ENCODE results near the gene SMIM36. TPM values are rescaled to one million over a fixed set of nuclear protein-coding genes. Genes with fewer than 3 reads are reported as not detected.
"Not testable (repeated sequence)": the region's sequence is repeated elsewhere in the genome, so short reads cannot be mapped to it uniquely, and the experiment has no call there.

The SMIM36 gene
- total RNA-seq, 4 donors from 2014 or later = not detected

DNA sequence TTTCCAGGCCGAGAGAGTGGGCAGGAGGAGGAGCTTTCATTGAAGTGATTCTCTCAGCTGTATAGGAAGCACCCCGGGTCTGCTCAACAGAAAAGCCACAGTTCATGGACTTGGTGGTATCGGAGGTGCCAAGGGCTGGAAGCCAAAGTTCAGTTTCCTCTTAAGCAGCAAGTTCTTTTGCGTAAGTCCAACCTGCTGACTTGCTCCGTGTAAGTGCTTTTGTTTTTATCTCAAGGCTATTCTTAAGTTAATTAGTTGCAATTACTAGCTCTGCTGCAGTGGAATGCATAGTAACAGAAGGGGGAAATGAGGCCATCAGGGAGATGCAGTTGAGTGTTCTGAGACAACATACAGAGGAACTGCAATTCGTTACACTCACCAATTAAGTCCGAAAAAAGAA, 44.6 kb downstream of the SMIM36 start:
- TF ChIP-seq, protein P1, sequence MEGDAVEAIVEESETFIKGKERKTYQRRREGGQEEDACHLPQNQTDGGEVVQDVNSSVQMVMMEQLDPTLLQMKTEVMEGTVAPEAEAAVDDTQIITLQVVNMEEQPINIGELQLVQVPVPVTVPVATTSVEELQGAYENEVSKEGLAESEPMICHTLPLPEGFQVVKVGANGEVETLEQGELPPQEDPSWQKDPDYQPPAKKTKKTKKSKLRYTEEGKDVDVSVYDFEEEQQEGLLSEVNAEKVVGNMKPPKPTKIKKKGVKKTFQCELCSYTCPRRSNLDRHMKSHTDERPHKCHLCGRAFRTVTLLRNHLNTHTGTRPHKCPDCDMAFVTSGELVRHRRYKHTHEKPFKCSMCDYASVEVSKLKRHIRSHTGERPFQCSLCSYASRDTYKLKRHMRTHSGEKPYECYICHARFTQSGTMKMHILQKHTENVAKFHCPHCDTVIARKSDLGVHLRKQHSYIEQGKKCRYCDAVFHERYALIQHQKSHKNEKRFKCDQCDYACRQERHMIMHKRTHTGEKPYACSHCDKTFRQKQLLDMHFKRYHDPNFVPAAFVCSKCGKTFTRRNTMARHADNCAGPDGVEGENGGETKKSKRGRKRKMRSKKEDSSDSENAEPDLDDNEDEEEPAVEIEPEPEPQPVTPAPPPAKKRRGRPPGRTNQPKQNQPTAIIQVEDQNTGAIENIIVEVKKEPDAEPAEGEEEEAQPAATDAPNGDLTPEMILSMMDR (IDR thresholded peaks at IDR 0.05) = no peak
- TF ChIP-seq POLR2A (IDR thresholded peaks at IDR 0.05) (no peak), EP300 (IDR thresholded peaks at IDR 0.05) (no peak), POLR2AphosphoS5 (IDR thresholded peaks at IDR 0.05) (no peak)
- no peaks in the 10 kb centered on the region for H3K9me3 ChIP-seq
- ATAC-seq = peak; percentile 41
- H3K27ac ChIP-seq = no peak overlapping the region
- H3K4me1 ChIP-seq = peaks cover 0 to 9% (median 0%) of the 10 kb centered on the region in 3 donors
- H3K36me3 ChIP-seq = no peaks in the 10 kb centered on the region
- no peak overlapping the region for H3K4me3 ChIP-seq
- WGBS, 2 donors (ENCODE audit: low coverage in 1 of 2) = 51 to 64% methylated on average over 7 of the region's 7 CpGs
- no peaks in the 10 kb centered on the region for H3K27me3 ChIP-seq

DNA sequence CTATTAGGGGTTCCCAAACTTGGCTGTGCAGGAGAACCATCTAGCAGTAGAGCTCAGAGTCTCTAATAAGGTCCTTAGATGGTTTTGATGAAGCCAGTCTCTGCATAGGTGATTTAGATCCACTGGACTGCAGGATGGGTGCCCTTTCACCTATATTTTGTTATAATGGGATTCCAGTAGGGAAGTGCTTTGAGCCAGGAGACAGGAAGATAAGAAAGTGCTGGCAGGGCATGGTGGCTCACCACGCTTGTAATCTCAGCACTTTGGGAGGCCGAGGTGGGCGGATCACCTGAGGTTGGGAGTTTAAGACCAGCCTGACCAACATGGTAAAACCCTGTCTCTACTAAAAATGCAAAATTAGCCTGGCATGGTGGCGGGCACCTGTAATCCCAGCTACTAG, 45.5 kb downstream of the SMIM36 start:
- H3K27ac ChIP-seq, H3K36me3 ChIP-seq, H3K4me3 ChIP-seq, ATAC-seq, H3K9me3 ChIP-seq, H3K4me1 ChIP-seq, H3K27me3 ChIP-seq: not testable (repeated sequence)
- 60 to 73% methylated on average over 1 to 3 of the region's 4 CpGs for WGBS, 2 donors (ENCODE audit: low coverage in 1 of 2)

DNA sequence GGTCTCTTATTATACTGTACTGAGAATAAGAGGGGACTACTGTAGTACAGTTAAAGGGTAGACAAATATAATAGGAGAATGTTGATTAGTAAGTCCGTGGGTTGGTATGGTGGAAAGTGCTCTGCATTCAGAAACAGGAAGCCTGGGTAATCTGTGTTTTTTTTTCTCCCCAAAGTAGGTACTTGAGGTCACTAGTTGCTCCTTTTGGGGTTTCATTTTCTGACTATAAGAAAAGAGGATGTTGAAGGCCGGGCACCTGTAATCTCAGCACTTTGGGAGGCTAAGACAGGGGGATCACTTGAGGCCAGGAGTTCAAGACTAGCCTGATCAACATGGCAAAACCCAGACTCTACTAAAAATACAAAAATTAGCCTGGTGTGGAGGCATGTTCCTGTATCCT, 47.7 kb downstream of the SMIM36 start:
- no peak overlapping the region for H3K4me3 ChIP-seq
- H3K4me1 ChIP-seq = peaks cover 0 to 9% (median 0%) of the 10 kb centered on the region in 3 donors
- TF ChIP-seq, protein P1 (IDR thresholded peaks at IDR 0.05) = no peak
- no peak for TF ChIP-seq POLR2A (IDR thresholded peaks at IDR 0.05)
- TF ChIP-seq EP300 (IDR thresholded peaks at IDR 0.05) = no peak
- no peak for TF ChIP-seq POLR2AphosphoS5 (IDR thresholded peaks at IDR 0.05)
- no peak for ATAC-seq
- no peak overlapping the region for H3K27ac ChIP-seq
- no peaks in the 10 kb centered on the region for H3K27me3 ChIP-seq
- no peaks in the 10 kb centered on the region for H3K36me3 ChIP-seq
- 77 to 79% methylated on average over 1 to 2 of the region's 2 CpGs for WGBS, 2 donors (ENCODE audit: low coverage in 1 of 2)
- H3K9me3 ChIP-seq = no peaks in the 10 kb centered on the region

GRCh38 chr17:55462711-55463110, 48.5 kb downstream of the SMIM36 start:
- H3K4me3 ChIP-seq = no peak overlapping the region
- TF ChIP-seq, protein P1 (IDR thresholded peaks at IDR 0.05) = no peak
- TF ChIP-seq POLR2AphosphoS5 (IDR thresholded peaks at IDR 0.05) (no peak), POLR2A (IDR thresholded peaks at IDR 0.05) (no peak), EP300 (IDR thresholded peaks at IDR 0.05) (no peak)
- H3K4me1 ChIP-seq = peaks cover 0 to 9% (median 0%) of the 10 kb centered on the region in 3 donors
- no peaks in the 10 kb centered on the region for H3K27me3 ChIP-seq
- no peaks in the 10 kb centered on the region for H3K36me3 ChIP-seq
- H3K27ac ChIP-seq = no peak overlapping the region
- H3K9me3 ChIP-seq = no peaks in the 10 kb centered on the region
- ATAC-seq = no peak

DNA sequence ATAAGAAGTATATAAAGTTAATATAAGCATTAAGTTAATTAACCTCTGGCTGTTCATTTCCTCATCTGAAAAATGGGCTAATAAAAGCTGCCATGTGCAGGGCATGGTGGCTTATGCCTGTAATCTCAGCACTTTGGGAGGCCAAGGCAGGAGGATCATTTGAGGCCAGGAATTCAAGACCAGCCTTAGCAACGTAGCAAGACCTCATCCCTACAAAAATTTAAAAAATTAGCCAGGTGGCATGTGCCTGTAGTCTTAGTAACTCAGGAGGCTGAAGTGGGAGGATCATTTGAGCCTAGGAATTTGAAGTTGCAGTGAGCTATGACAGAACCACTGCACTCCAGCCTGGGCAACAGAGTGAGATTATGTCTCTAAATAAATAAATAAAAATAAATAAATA, 49.0 kb downstream of the SMIM36 start:
- H3K36me3 ChIP-seq = no peaks in the 10 kb centered on the region
- H3K27me3 ChIP-seq = no peaks in the 10 kb centered on the region
- H3K4me1 ChIP-seq = peaks cover 0 to 9% (median 0%) of the 10 kb centered on the region in 3 donors
- no peak for TF ChIP-seq POLR2AphosphoS5 (IDR thresholded peaks at IDR 0.05)
- no peak for TF ChIP-seq EP300 (IDR thresholded peaks at IDR 0.05)
- TF ChIP-seq, protein P1 (IDR thresholded peaks at IDR 0.05) = no peak
- no peak for TF ChIP-seq POLR2A (IDR thresholded peaks at IDR 0.05)
- no peak overlapping the region for H3K4me3 ChIP-seq
- no peak overlapping the region for H3K27ac ChIP-seq
- no peak for ATAC-seq
- 50 to 90% methylated on average over 1 of the region's 1 CpG for WGBS, 2 donors (ENCODE audit: low coverage in 1 of 2)
- no peaks in the 10 kb centered on the region for H3K9me3 ChIP-seq

Measured in gastroesophageal sphincter (tissue), 4 donors.